ENCODE results near the gene ZNF791.

The ZNF791 gene

GRCh38 chr19:12647047-12647446 is 36.3 kb downstream of the ZNF791 start:
- H3K4me3 ChIP-seq (ENCODE audit: low read length), result no peak overlapping the region
- no peak for DNase-seq (ENCODE audit: low read depth)
- TF ChIP-seq CTCF (IDR thresholded peaks at IDR 0.05; ENCODE audit: insufficient read depth, low read depth, low read length, missing control alignments), result no peak

GRCh38 chr19:12647490-12648071 is 36.9 kb downstream of the ZNF791 start:
- TF ChIP-seq CTCF (IDR thresholded peaks at IDR 0.05; ENCODE audit: insufficient read depth, low read depth, low read length, missing control alignments), result no peak
- H3K4me3 ChIP-seq (ENCODE audit: low read length), result peak overlapping the region; percentile 30
- DNase-seq (ENCODE audit: low read depth), result peak; percentile 66

GRCh38 chr19:12648088-12648487 is 37.4 kb downstream of the ZNF791 start:
- no peak for TF ChIP-seq CTCF (IDR thresholded peaks at IDR 0.05; ENCODE audit: insufficient read depth, low read depth, low read length, missing control alignments)
- peak overlapping the region; percentile 30 for H3K4me3 ChIP-seq (ENCODE audit: low read length)
- no peak for DNase-seq (ENCODE audit: low read depth)

GRCh38 chr19:12649941-12650340 is 39.2 kb downstream of the ZNF791 start:
- no peak overlapping the region for H3K4me3 ChIP-seq (ENCODE audit: low read length)
- no peak for TF ChIP-seq CTCF (IDR thresholded peaks at IDR 0.05; ENCODE audit: insufficient read depth, low read depth, low read length, missing control alignments)
- DNase-seq (ENCODE audit: low read depth), result no peak

GRCh38 chr19:12652219-12652618 is 41.5 kb downstream of the ZNF791 start:
- DNase-seq (ENCODE audit: low read depth), result no peak
- no peak overlapping the region for H3K4me3 ChIP-seq (ENCODE audit: low read length)
- no peak for TF ChIP-seq CTCF (IDR thresholded peaks at IDR 0.05; ENCODE audit: insufficient read depth, low read depth, low read length, missing control alignments)

- no peak overlapping the region for H3K4me3 ChIP-seq (ENCODE audit: low read length)
- DNase-seq (ENCODE audit: low read depth), result no peak
- TF ChIP-seq CTCF (IDR thresholded peaks at IDR 0.05; ENCODE audit: insufficient read depth, low read depth, low read length, missing control alignments), result no peak
Measured at GRCh38 chr19:12655546-12655945, 44.8 kb downstream of the ZNF791 start.

GRCh38 chr19:12656899-12657571 is 46.3 kb downstream of the ZNF791 start:
- TF ChIP-seq CTCF (IDR thresholded peaks at IDR 0.05; ENCODE audit: insufficient read depth, low read depth, low read length, missing control alignments), result no peak
- H3K4me3 ChIP-seq (ENCODE audit: low read length), result no peak overlapping the region
- no peak for DNase-seq (ENCODE audit: low read depth)

Data from epithelial cell of esophagus (primary cell).